Epidermal melanocyte (primary cell): Measurements from ENCODE around the gene TEKT2.

ENCODE experiments used
- DNase-seq: peaks from one replicate; pipeline ENCODE4 v3.0.0; 2011; ENCODE audit warnings: low spot score; ENCODE audit not compliant: insufficient read length

TEKT2 gene

GRCh38 chr1:36106269-36106668 is 22.4 kb downstream of the TEKT2 start:
- no peak for DNase-seq

GRCh38 chr1:36107394-36107793 is 23.5 kb downstream of the TEKT2 start:
- DNase-seq: no peak

GRCh38 chr1:36108314-36108713 is 24.4 kb downstream of the TEKT2 start:
- DNase-seq: no peak

GRCh38 chr1:36109041-36109679 is 25.3 kb downstream of the TEKT2 start:
- DNase-seq: peak; percentile 56

GRCh38 chr1:36111151-36111550 is 27.3 kb downstream of the TEKT2 start:
- no peak for DNase-seq

GRCh38 chr1:36112823-36113222 is 28.9 kb downstream of the TEKT2 start:
- no peak for DNase-seq

GRCh38 chr1:36114371-36114770 is 30.5 kb downstream of the TEKT2 start:
- no peak for DNase-seq

- DNase-seq: peak; percentile 63
Observed at GRCh38 chr1:36115200-36115669, 31.3 kb downstream of the TEKT2 start.

- DNase-seq: no peak
Observed at GRCh38 chr1:36115931-36116330, 32.0 kb downstream of the TEKT2 start.

- no peak for DNase-seq
Observed at GRCh38 chr1:36116901-36117300, 33.0 kb downstream of the TEKT2 start.

- DNase-seq: peak; percentile 14
Observed at GRCh38 chr1:36118447-36119204, 34.7 kb downstream of the TEKT2 start.

- peak; percentile 28 for DNase-seq
Observed at GRCh38 chr1:36119456-36119855, 35.6 kb downstream of the TEKT2 start.

GRCh38 chr1:36122062-36123030 is 38.5 kb downstream of the TEKT2 start:
- DNase-seq: peak; percentile 9

GRCh38 chr1:36123356-36123755 is 39.5 kb downstream of the TEKT2 start:
- DNase-seq: peak; percentile 15

GRCh38 chr1:36124404-36125128 is 40.7 kb downstream of the TEKT2 start:
- DNase-seq: peak; percentile 6

GRCh38 chr1:36125129-36125991 is 41.5 kb downstream of the TEKT2 start, which contains the start of gene COL8A2:
Gene COL8A2 (minus strand): TSS chr1:36125222. CDS start chr1:36100242, 24,980 bp downstream.
- peak; percentile 17 for DNase-seq

- peak; percentile 2 for DNase-seq
Observed at GRCh38 chr1:36126005-36126716, 42.3 kb downstream of the TEKT2 start.

- peak; percentile 3 for DNase-seq
Observed at GRCh38 chr1:36126797-36127500, 43.1 kb downstream of the TEKT2 start.
